OCI-M2 (cell line): ENCODE measurements around the gene ANAPC10.
"Not testable (repeated sequence)": the region's sequence is repeated elsewhere in the genome, so short reads cannot be mapped to it uniquely, and the experiment has no call there.

Experiments used
- DNase-seq: peaks from one replicate; lab custom pipeline; 2025; ENCODE audit not compliant: unreplicated experiment; lab: John Stamatoyannopoulos, UW

Gene ANAPC10

DNA sequence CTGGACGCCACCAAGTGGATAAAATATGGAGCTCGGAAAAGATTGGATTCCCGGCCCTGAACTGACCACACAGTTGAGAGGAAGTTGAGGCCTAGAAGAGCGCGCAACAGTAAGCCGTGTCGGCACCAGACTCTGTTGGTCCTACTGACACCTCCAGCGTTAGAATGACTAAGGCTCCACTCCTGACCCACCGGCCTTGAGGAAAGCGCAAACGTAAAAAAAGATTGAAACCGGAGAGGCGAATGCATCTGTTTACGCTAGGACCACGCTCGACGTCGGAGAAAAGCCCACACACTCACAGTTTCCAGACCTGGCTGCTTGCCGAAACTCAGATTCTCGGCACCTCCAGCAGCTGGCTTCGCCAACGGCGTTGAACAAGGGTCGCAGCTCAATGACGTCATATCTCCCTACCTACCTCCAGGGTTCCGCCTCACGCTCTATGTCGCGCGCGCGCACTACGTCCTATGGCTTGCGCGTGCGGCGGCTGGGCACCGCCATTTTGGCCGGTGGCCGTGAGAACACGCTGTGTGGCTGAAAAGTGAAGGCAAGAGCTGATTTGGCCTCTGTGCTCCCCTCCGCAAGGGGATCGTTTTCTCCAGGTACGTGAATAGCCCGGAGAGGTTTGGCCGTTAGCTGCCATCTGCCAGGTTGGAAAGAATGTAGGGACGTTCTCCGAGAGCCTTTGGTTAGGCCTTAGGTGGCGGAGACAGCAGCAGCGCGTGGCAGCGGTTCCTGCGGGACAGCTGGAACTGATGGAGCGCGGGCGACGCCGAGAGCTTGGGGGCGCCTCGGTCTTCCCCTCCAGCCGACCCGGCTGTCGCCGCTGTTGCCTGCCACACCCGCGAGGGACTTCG lies at the start of gene ANAPC10, which contains the start of gene ABCE1:
Gene ANAPC10, minus strand, starts transcription at position 376 of the 854 bp plus-strand sequence. CDS start 2,097 bp downstream, outside the sequence.
Gene ABCE1, plus strand, starts transcription at position 491 of the 854 bp plus-strand sequence. CDS start 6,102 bp downstream, outside the sequence.
- peak; percentile 92 for DNase-seq

- not testable (repeated sequence) for DNase-seq
These were observed 38.2 kb upstream of the ANAPC10 start for GRCh38 chr4:145136219-145136618.

GRCh38 chr4:145132511-145133098 lies 34.6 kb upstream of the ANAPC10 start:
- no peak for DNase-seq

DNA sequence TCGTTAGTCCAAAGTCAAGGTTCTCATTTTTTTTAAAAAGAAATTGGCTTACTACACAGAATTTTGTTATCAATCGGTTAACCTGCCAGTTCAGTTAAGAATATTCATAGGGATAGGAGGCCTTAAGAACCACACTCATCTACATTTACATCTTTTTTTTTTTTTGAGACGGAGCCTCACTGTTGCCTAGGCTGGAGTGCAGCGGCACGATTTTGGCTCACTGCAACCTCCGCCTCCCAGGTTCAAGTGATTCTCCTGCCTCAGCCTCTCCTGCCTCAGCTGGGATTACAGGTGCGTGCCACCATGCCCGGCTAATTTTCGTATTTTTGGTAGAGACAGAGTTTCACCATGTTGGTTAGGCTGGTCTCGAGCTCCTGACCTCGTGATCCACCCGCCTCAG lies 33.9 kb upstream of the ANAPC10 start:
- DNase-seq: no peak

DNA sequence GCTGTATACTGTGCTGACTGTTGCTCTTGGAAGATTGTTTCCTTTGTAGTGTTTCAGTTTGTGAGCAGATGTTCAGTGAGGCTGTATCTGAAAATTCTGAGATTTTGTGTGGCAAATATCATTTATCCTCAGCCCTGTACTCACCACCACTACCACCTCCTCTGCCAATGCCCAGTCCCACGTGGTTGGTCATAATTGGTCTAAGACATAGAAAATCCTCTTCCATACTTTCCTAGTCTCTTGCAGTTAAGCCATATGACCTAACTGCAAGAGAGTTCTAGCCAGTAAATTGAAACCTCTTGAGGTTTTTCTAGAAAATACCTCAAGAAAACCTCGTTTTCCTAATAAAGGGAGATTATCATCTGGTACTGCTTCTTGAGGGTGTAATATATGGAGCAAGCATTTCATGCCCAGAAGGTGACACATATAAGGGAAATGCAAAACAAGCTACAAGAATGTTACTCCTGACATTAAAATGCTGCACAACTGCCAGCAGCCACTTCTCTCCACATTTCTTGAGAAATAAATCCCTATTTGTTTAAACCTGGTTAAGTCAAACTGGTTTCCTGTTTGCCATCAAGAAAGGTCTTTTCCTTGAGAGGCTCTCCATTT lies 32.9 kb upstream of the ANAPC10 start:
- DNase-seq: no peak

DNA sequence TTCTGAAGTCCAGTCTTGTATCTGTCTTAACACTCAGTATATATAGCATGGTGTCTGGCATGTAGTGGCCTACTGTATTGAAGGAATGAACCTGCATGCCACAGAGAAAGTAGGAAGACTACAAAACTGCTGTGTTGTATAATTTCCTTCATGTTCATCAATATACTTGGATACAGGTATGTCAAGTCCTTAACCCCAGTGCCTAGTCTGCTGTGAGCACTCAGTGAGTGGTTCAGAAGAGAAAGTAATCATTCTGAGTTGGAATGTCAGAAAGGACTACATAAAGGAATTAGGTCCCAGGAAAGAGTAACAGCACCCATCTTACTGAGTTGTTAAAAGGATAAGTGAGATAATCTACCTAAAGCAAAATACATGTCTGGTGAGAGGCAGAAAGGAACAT lies 32.1 kb upstream of the ANAPC10 start:
- no peak for DNase-seq

- no peak for DNase-seq
These were observed 27.4 kb upstream of the ANAPC10 start for GRCh38 chr4:145125396-145125795.

DNA sequence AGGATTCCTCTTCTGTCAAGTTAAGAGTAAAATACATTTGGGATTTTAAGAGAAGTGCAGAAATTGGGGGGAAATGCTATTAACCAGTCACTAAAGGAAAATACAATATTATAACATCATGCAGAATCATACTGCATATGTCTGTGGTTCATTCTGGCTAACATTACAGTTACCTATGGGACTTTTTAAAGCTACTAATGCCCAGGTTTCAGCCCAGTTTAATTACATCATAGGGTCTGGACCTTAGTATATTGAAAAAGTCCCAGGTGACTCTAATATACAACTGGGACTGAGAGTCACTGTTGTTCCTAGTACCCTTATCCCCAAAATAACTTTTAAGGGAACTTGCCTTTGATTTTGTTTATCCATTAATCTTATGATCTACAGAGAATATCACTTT lies 10.1 kb upstream of the ANAPC10 start:
- no peak for DNase-seq

DNA sequence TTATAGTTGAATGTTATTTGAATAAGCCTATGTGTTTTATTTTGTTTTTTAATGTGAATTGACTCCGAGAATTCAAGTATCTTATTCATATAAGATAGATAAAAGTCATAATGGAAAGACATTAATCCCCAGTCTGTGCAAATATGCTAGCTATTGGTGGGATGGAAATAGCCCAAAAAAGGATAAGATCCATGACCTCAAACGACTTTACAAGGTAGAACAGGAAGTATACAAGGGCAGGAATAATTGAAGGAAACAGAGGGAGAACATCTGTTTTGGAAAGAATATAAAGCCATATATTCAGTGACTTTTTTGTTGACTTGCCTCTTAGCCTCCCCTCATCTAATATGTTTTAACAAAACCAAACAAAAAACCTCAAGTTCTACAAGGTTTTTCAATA lies 9.1 kb upstream of the ANAPC10 start:
- no peak for DNase-seq

DNA sequence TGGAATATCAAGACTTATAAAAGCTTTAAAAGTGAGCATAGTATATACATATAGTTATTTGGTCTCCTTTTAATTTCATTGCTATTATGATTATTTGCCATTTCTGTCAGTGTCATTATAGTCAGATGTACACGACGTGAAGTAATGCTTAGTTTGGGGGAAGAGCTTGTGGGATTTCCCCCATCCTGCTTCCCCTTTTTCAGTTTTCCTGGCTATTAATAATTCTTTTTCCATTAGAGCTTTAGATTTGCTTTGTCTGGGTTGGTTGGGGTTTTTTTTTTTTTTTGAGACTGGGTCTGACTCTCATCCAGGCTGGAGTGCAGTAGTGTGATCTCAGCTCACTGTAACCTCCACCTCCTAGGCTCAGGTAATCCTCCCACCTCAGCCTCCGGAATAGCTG lies 5.5 kb upstream of the ANAPC10 start:
- no peak for DNase-seq

DNA sequence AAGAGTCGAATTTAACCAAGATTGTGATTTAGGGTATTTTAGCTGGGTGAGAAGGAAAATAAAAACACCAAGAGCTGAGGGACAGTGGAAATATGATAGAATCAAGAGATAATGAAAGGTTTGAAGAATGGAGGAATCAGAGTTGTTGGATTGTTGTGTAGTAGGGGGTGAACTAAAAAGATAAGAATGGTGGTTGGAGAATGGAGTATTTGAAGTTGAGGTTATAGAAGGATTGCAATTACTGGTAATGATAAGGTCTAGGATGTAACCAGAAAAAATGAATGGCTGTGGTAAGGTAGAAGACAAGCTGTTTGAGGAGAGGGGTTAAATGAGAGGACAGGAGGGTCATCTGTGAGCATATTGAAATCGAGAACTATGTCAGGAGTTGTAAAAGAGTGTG lies 4.6 kb upstream of the ANAPC10 start:
- DNase-seq: no peak

DNA sequence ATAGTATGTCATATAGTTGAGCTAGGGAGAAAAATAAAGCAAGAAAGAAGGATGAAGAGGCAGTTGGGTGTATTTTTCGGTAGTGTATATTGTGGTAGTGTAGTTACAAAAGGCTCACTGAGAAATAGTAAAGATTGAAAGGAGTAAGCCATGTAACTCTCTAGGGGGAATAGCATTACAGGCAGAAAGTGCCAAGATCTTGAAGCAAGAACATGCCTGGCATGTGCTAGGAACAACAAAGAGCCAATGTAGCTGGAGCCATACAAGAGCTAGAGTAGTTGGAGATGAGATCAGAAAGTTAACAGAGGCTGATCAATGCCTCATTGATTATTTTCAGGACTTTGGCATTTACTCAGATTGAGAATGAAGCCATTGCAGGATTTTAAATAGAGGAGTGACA lies 3.1 kb upstream of the ANAPC10 start:
- DNase-seq: no peak

DNA sequence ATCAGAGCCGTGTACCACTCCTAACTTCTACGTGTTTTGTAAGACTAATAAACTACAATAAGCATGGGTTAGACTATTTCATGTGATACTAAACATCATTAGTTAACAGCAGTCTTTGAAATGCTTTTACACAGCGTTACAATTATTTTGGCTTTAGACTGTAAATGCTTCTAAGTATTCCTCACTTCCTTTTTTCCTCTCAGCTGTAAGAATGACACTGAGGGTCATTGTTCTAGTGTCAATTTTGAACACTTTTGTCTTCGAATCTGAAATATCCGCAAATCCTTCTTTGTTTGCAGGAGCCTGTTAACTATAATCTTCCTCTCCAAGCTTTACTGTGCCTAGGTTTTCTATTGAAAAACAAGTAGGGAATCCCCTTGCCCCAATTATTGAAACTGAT lies 1.7 kb upstream of the ANAPC10 start:
- no peak for DNase-seq

- DNase-seq: no peak
These were observed 660 bp upstream of the ANAPC10 start for GRCh38 chr4:145098675-145099037.

- DNase-seq: no peak
These were observed 620 bp downstream of the ANAPC10 start for GRCh38 chr4:145097331-145097820.

- DNase-seq: no peak
These were observed 4.4 kb downstream of the ANAPC10 start for GRCh38 chr4:145093638-145094037.

GRCh38 chr4:145090380-145090779 lies 7.6 kb downstream of the ANAPC10 start:
- DNase-seq: no peak

DNA sequence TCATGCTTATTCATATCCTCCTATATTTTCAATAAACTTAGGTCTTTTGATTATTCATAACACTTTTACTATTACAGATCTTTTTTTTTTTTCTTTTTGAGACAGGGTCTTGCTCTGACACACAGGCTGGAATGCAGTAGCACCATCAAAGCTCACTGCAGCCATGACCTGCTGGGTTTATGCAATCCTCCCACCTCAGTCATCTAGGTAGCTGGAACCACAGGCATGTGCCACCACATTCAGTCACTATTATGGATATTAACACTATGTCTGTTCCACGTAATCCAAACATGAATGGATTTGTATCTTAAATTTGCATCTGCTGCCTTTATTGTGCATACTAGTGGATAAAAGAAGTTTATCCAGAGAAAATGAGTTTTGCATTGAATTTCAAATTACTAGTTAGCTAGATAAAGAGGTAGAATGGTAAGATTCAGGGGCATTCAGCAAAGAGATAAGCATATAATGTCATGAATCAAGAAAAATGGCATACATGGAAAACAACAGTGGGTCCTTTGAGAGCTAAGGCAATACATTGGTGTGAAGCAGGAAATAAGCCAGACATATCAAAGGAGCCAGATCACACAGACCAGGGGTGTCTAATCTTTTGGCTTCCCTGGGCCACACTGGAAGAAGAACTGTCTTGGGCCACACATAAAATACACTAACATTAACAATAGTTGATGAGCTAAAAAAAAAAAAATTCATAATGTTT lies 13.9 kb downstream of the ANAPC10 start:
- DNase-seq: no peak

DNA sequence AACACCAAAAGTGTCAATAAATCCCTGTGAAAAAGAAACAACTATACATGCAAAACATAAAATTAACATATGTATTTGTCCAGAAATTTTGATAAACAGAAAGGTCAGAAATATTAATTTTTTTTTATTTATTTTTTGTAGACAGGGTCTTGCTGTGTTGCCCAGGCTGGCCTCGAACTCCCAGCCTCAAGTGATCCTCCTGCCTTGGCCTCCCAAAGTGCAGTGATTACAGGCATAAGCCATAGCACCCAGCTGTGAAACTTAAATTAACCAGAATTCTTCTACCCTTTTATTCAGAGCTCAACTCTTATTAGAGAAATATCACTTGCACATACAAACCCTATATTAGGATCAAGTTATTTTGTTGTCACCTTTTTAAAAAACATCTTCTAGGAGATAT lies 16.2 kb downstream of the ANAPC10 start:
- DNase-seq: no peak

GRCh38 chr4:145076469-145076855 lies 21.5 kb downstream of the ANAPC10 start:
- DNase-seq: no peak

DNA sequence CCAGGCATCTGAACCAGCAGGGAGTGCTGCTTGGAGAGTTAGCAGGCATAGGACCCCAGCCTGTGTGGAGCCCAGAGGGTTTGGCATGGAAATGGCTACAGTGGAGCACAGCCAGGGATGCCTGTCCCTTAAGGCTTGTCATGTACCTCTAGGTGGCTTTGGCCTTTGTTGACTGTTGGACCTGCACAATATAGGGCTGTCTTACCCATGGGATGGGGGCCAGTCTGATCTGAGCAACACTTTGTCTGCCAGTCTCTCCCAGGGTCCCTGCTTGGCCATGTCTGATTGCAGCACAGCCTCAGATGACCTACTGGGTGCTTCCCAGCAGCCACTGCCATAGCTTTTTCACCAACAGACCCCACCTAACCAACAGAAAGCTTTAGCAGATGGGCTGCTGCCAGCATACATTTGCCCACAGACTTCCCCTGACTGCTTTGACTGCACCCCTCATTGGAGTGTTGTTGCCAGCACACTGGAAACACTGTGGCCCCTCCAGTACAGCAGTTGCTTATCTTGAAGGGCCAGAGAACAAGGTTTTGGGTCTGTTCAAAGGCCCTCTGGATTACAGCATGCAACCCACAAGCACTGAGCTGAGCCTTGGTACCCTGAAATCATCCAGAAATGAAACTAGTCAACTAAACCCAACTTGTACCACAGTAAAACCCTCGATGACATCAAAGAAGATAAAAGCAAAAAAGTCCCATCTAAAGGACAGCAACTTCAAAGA lies 22.1 kb downstream of the ANAPC10 start:
- no peak for DNase-seq
